GM23338 (cell line): ENCODE results near the gene PACSIN3. TPM values are rescaled to one million over a fixed set of nuclear protein-coding genes. Genes with fewer than 3 reads are reported as not detected.

Experiments used
- ATAC-seq: fragments of 200-7000 bp; cut with Tn5 transposase; 3 replicates; pipeline ENCODE4 v1.9.1; 2020
- DNase-seq: peaks from one replicate; pipeline ENCODE4 v3.0.0-alpha.2; 2015; ENCODE audit warnings: low spot score
- H2AFZ ChIP-seq: fragments of 200-600 bp; sonication (generic); 2 replicates; pipeline ENCODE4 v1.8.0; 2016; ENCODE audit warnings: antibody characterized with exemption, mild to moderate bottlenecking, moderate library complexity
- H3F3A ChIP-seq: fragments of 200-600 bp; sonication (generic); replicated peaks from 2 replicates; pipeline ENCODE4 v1.8.0; 2017; ENCODE audit warnings: antibody characterized with exemption, mixed run types, low read depth
- H3K27ac ChIP-seq: fragments of 200-600 bp; sonication (generic); 2 replicates; pipeline ENCODE4 v1.6.1; 2016; ENCODE audit warnings: low read depth
- H3K27me3 ChIP-seq: fragments of 200-600 bp; sonication (generic); 2 replicates; pipeline ENCODE4 v1.8.0; 2016; ENCODE audit warnings: mild to moderate bottlenecking, mixed run types, moderate library complexity; ENCODE audit not compliant: insufficient read depth
- H3K36me3 ChIP-seq: fragments of 200-600 bp; sonication (generic); 2 replicates; pipeline ENCODE4 v1.8.0; 2016; ENCODE audit warnings: mild to moderate bottlenecking; ENCODE audit not compliant: insufficient read depth
- H3K4me1 ChIP-seq: fragments of 200-600 bp; sonication (generic); 2 replicates; pipeline ENCODE4 v1.8.0; 2016; ENCODE audit warnings: mild to moderate bottlenecking, moderate library complexity; ENCODE audit not compliant: insufficient read depth
- H3K4me2 ChIP-seq: fragments of 200-600 bp; sonication (generic); 2 replicates; pipeline ENCODE4 v1.7.1; 2017; ENCODE audit warnings: mixed run types
- H3K4me3 ChIP-seq: fragments of 200-600 bp; sonication (generic); 2 replicates; pipeline ENCODE4 v1.6.1; 2016; ENCODE audit warnings: mixed run types
- H3K79me2 ChIP-seq: fragments of 200-600 bp; sonication (generic); replicated peaks from 2 replicates; pipeline ENCODE4 v1.8.0; 2017; ENCODE audit warnings: mild to moderate bottlenecking; ENCODE audit not compliant: insufficient read depth
- H3K9me2 ChIP-seq: fragments of 200-600 bp; sonication (generic); 2 replicates; pipeline ENCODE4 v1.8.0; 2017; ENCODE audit not compliant: insufficient read depth
- H4K20me1 ChIP-seq: fragments of 200-600 bp; sonication (generic); replicated peaks from 2 replicates; pipeline ENCODE4 v1.8.0; 2017; ENCODE audit warnings: mild to moderate bottlenecking; ENCODE audit not compliant: insufficient read depth
- H3K27ac Mint-ChIP-seq: 2 replicates; pipeline ENCODE4 v1.8.0; 2020; ENCODE audit warnings: inconsistent platforms, mild to moderate bottlenecking, moderate library complexity, mixed read lengths
- H3K27me3 Mint-ChIP-seq: 3 replicates; pipeline ENCODE4 v1.8.0; 2022; ENCODE audit warnings: low read depth, mild to moderate bottlenecking, moderate library complexity, mixed read lengths, inconsistent platforms; ENCODE audit not compliant: insufficient read depth, poor library complexity
- H3K36me3 Mint-ChIP-seq: 3 replicates; pipeline ENCODE4 v1.8.0; 2021; ENCODE audit warnings: low read depth, mild to moderate bottlenecking, inconsistent platforms, moderate library complexity, mixed read lengths
- H3K4me1 Mint-ChIP-seq: 3 replicates; pipeline ENCODE4 v1.8.0; 2020; ENCODE audit warnings: mild to moderate bottlenecking, inconsistent platforms, mixed read lengths
- H3K4me3 Mint-ChIP-seq: 3 replicates; pipeline ENCODE4 v1.8.0; 2021; ENCODE audit warnings: moderate library complexity, mild to moderate bottlenecking, inconsistent platforms, mixed read lengths
- H3K9me3 Mint-ChIP-seq: 3 replicates; pipeline ENCODE4 v1.8.0; 2020; ENCODE audit warnings: moderate library complexity, mild to moderate bottlenecking, inconsistent platforms, mixed read lengths
- CREB1 ChIP-seq: fragments of 250-450 bp; sonication (Bioruptor Pico); IDR thresholded peaks from 2 replicates; pipeline ENCODE4 v1.5.0; 2020; ENCODE audit warnings: low read depth, mild to moderate bottlenecking, moderate library complexity
- EZH2 ChIP-seq: fragments of 200-600 bp; sonication (generic); IDR thresholded peaks from one replicate; pipeline ENCODE4 v1.8.0; 2017; ENCODE audit warnings: antibody characterized with exemption, mild to moderate bottlenecking, low read depth; ENCODE audit not compliant: unreplicated experiment
- EZH2phosphoT487 ChIP-seq: fragments of 200-600 bp; sonication (generic); IDR thresholded peaks from one replicate; pipeline ENCODE4 v1.8.1; 2018; ENCODE audit warnings: antibody characterized with exemption; ENCODE audit not compliant: unreplicated experiment
- JUNB ChIP-seq: IDR thresholded peaks from one replicate; pipeline ENCODE4 v1.6.1; 2016; ENCODE audit warnings: antibody characterized with exemption; ENCODE audit not compliant: unreplicated experiment
- NANOG ChIP-seq: IDR thresholded peaks from 2 replicates; pipeline ENCODE4 v1.6.1; 2016; ENCODE audit warnings: antibody characterized with exemption, borderline replicate concordance
- POLR2AphosphoS5 ChIP-seq: IDR thresholded peaks from 2 replicates; pipeline ENCODE4 v1.6.1; 2016; ENCODE audit warnings: antibody characterized with exemption, low read depth
- STAT1 ChIP-seq: IDR thresholded peaks from one replicate; pipeline ENCODE4 v1.6.1; 2016; ENCODE audit warnings: antibody characterized with exemption; ENCODE audit not compliant: unreplicated experiment
- ZNF114 ChIP-seq: fragments of 250-450 bp; sonication (Bioruptor Pico); IDR thresholded peaks from 2 replicates; pipeline ENCODE4 v1.5.0; 2020; ENCODE audit warnings: mild to moderate bottlenecking, moderate library complexity
- ZNF331 ChIP-seq: fragments of 250-450 bp; sonication (Bioruptor Pico); IDR thresholded peaks from 2 replicates; pipeline ENCODE4 v1.5.0; 2020; ENCODE audit warnings: low read depth, mild to moderate bottlenecking, moderate library complexity
- polyA plus RNA-seq: library from polyadenylated mRNA; unstranded; fragments of >200 nt; fragmentation: Nextera tagmentation; extraction: Ambion mirVana; gene quantifications from 2 replicates; pipeline ENCODE4 v1.2.1, GENCODE V29; 2016
- total RNA-seq: library from RNA; depleted of rRNA; stranded (reverse); fragments of >200 nt; shearing (Covaris generic); gene quantifications from 2 replicates; pipeline ENCODE4 v1.2.3, GENCODE V29; 2014
- TF ChIP-seq, protein P1 (sequence below): IDR thresholded peaks from 2 replicates; pipeline ENCODE4 v1.6.1; 2016; ENCODE audit warnings: antibody characterized with exemption
- TF ChIP-seq, protein P2 (sequence below): fragments of 250-450 bp; sonication (Bioruptor Pico); IDR thresholded peaks from 2 replicates; pipeline ENCODE4 v1.5.0; 2020; ENCODE audit warnings: mild to moderate bottlenecking, moderate library complexity
- TF ChIP-seq, protein P3 (sequence below), 2 experiments: fragments of 200-600 bp in 1 of 2; sonication (generic) in 1 of 2; conservative IDR thresholded peaks; 2 replicates each; pipeline versions ENCODE4 v1.5.1 to v1.6.1; 2016 to 2017; ENCODE audit warnings: antibody characterized with exemption in 2 of 2, low read depth in 2 of 2, mild to moderate bottlenecking in 2 of 2, moderate library complexity in 1 of 2
- TF ChIP-seq, protein P4 (sequence below): IDR thresholded peaks from one replicate; pipeline ENCODE4 v1.6.1; 2018; ENCODE audit warnings: antibody characterized with exemption; ENCODE audit not compliant: unreplicated experiment

The PACSIN3 gene
- total and polyA plus RNA-seq, 2 experiments from 2014 or later: 39.6 to 72.1 TPM

DNA sequence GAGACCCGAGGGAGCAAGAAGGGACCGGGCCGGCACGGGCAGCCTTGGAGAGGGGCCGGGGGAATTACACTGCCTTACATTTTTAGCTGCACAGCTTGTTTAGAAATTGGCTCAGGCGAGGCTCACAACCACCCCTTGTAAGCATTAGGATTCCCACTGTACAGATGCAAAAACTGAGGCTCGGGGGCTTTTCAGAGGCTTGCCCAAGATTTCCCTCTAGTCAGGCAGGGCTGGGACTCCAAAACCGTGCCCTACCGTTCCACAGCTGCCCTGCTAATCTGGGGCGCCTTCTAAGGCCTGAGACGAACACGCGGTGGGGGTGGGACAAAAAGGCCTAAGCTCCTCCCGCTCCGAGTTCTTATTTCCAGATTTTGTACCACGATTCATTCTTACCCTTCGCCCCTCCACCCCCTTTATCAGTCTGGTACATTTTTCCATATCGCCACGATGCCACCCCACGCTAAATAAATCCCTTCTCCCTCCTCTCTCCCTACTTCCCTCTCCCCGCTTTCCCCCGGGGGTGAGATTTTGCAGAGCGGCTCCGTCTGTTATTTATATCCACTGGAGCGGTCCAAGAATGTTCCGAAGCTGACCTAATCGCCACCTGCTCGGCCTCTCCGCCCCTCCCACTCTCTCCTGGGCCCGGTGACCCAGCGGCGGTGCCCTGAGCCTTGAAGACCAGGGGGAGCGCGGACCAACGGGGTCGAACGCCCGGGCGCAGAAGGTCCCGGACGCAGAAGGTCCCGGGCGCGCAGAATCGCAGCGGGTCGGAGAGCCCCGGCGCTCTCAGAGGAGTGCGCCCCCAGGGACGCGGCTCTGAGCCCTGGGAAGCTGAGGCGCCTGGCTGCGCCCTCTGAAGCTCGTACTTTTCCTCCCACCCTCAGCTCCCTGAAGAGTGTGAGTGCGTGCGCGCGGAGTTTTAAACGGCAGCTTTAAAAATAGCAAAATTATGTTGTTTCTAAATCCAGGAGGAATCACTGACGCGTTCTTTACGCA, 764 bp upstream of the PACSIN3 start:
- H3K27me3 Mint-ChIP-seq: peaks cover 19% of the 10 kb centered on the region
- H3K27ac Mint-ChIP-seq: peak overlapping the region; percentile 84; the same call in 1 of the 2 replicates

More for the DNA sequence above, 764 bp upstream of the PACSIN3 start:
- H3K4me3 ChIP-seq: peak overlapping the region; percentile 96
- peaks cover 20% of the 10 kb centered on the region for H3K27me3 ChIP-seq
- H3K36me3 ChIP-seq: no peaks in the 10 kb centered on the region
- H3K9me3 Mint-ChIP-seq: no peaks in the 10 kb centered on the region
- H2AFZ ChIP-seq: peak overlapping the region; percentile 98
- peak overlapping the region; percentile 99 for H3K4me2 ChIP-seq
- H3K27ac ChIP-seq: peak overlapping the region; percentile 88
- H3K4me3 Mint-ChIP-seq: peak overlapping the region; percentile 85
- DNase-seq: peak; percentile 91
- ATAC-seq: peak; percentile 31
- no peaks in the 10 kb centered on the region for H4K20me1 ChIP-seq
- peaks cover 16% of the 10 kb centered on the region for H3K4me1 Mint-ChIP-seq
- peaks cover 15% of the 10 kb centered on the region for H3K4me1 ChIP-seq
- H3K9me2 ChIP-seq: no peaks in the 10 kb centered on the region
- H3K79me2 ChIP-seq: peaks cover 23% of the 10 kb centered on the region
- H3K36me3 Mint-ChIP-seq: no peaks in the 10 kb centered on the region; the same call in 2 of the 3 replicates
- peaks cover 35% of the 10 kb centered on the region for H3F3A ChIP-seq
- TF ChIP-seq ZNF331 (CRISPR knock-in tag): no peak
- TF ChIP-seq, protein P1, sequence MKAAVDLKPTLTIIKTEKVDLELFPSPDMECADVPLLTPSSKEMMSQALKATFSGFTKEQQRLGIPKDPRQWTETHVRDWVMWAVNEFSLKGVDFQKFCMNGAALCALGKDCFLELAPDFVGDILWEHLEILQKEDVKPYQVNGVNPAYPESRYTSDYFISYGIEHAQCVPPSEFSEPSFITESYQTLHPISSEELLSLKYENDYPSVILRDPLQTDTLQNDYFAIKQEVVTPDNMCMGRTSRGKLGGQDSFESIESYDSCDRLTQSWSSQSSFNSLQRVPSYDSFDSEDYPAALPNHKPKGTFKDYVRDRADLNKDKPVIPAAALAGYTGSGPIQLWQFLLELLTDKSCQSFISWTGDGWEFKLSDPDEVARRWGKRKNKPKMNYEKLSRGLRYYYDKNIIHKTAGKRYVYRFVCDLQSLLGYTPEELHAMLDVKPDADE: no peak
- TF ChIP-seq, protein P2, sequence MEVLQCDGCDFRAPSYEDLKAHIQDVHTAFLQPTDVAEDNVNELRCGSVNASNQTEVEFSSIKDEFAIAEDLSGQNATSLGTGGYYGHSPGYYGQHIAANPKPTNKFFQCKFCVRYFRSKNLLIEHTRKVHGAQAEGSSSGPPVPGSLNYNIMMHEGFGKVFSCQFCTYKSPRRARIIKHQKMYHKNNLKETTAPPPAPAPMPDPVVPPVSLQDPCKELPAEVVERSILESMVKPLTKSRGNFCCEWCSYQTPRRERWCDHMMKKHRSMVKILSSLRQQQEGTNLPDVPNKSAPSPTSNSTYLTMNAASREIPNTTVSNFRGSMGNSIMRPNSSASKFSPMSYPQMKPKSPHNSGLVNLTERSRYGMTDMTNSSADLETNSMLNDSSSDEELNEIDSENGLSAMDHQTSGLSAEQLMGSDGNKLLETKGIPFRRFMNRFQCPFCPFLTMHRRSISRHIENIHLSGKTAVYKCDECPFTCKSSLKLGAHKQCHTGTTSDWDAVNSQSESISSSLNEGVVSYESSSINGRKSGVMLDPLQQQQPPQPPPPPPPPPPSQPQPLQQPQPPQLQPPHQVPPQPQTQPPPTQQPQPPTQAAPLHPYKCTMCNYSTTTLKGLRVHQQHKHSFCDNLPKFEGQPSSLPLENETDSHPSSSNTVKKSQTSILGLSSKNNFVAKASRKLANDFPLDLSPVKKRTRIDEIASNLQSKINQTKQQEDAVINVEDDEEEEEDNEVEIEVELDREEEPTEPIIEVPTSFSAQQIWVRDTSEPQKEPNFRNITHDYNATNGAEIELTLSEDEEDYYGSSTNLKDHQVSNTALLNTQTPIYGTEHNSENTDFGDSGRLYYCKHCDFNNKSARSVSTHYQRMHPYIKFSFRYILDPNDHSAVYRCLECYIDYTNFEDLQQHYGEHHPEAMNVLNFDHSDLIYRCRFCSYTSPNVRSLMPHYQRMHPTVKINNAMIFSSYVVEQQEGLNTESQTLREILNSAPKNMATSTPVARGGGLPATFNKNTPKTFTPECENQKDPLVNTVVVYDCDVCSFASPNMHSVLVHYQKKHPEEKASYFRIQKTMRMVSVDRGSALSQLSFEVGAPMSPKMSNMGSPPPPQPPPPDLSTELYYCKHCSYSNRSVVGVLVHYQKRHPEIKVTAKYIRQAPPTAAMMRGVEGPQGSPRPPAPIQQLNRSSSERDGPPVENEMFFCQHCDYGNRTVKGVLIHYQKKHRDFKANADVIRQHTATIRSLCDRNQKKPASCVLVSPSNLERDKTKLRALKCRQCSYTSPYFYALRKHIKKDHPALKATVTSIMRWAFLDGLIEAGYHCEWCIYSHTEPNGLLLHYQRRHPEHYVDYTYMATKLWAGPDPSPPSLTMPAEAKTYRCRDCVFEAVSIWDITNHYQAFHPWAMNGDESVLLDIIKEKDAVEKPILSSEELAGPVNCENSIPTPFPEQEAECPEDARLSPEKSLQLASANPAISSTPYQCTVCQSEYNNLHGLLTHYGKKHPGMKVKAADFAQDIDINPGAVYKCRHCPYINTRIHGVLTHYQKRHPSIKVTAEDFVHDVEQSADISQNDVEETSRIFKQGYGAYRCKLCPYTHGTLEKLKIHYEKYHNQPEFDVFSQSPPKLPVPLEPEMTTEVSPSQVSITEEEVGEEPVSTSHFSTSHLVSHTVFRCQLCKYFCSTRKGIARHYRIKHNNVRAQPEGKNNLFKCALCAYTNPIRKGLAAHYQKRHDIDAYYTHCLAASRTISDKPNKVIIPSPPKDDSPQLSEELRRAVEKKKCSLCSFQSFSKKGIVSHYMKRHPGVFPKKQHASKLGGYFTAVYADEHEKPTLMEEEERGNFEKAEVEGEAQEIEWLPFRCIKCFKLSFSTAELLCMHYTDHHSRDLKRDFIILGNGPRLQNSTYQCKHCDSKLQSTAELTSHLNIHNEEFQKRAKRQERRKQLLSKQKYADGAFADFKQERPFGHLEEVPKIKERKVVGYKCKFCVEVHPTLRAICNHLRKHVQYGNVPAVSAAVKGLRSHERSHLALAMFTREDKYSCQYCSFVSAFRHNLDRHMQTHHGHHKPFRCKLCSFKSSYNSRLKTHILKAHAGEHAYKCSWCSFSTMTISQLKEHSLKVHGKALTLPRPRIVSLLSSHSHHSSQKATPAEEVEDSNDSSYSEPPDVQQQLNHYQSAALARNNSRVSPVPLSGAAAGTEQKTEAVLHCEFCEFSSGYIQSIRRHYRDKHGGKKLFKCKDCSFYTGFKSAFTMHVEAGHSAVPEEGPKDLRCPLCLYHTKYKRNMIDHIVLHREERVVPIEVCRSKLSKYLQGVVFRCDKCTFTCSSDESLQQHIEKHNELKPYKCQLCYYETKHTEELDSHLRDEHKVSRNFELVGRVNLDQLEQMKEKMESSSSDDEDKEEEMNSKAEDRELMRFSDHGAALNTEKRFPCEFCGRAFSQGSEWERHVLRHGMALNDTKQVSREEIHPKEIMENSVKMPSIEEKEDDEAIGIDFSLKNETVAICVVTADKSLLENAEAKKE (CRISPR knock-in tag): no peak
- TF ChIP-seq, protein P3, sequence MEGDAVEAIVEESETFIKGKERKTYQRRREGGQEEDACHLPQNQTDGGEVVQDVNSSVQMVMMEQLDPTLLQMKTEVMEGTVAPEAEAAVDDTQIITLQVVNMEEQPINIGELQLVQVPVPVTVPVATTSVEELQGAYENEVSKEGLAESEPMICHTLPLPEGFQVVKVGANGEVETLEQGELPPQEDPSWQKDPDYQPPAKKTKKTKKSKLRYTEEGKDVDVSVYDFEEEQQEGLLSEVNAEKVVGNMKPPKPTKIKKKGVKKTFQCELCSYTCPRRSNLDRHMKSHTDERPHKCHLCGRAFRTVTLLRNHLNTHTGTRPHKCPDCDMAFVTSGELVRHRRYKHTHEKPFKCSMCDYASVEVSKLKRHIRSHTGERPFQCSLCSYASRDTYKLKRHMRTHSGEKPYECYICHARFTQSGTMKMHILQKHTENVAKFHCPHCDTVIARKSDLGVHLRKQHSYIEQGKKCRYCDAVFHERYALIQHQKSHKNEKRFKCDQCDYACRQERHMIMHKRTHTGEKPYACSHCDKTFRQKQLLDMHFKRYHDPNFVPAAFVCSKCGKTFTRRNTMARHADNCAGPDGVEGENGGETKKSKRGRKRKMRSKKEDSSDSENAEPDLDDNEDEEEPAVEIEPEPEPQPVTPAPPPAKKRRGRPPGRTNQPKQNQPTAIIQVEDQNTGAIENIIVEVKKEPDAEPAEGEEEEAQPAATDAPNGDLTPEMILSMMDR (conservative IDR thresholded peaks at IDR 0.05; ENCODE audit: low read depth in 2 of 2): peak in 1 of 2 experiments; percentile 34; a peak in 1 of 4 replicates
- TF ChIP-seq, protein P4, sequence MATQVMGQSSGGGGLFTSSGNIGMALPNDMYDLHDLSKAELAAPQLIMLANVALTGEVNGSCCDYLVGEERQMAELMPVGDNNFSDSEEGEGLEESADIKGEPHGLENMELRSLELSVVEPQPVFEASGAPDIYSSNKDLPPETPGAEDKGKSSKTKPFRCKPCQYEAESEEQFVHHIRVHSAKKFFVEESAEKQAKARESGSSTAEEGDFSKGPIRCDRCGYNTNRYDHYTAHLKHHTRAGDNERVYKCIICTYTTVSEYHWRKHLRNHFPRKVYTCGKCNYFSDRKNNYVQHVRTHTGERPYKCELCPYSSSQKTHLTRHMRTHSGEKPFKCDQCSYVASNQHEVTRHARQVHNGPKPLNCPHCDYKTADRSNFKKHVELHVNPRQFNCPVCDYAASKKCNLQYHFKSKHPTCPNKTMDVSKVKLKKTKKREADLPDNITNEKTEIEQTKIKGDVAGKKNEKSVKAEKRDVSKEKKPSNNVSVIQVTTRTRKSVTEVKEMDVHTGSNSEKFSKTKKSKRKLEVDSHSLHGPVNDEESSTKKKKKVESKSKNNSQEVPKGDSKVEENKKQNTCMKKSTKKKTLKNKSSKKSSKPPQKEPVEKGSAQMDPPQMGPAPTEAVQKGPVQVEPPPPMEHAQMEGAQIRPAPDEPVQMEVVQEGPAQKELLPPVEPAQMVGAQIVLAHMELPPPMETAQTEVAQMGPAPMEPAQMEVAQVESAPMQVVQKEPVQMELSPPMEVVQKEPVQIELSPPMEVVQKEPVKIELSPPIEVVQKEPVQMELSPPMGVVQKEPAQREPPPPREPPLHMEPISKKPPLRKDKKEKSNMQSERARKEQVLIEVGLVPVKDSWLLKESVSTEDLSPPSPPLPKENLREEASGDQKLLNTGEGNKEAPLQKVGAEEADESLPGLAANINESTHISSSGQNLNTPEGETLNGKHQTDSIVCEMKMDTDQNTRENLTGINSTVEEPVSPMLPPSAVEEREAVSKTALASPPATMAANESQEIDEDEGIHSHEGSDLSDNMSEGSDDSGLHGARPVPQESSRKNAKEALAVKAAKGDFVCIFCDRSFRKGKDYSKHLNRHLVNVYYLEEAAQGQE: no peak
- no peak for TF ChIP-seq ZNF114 (CRISPR knock-in tag)
- TF ChIP-seq STAT1: no peak
- no peak; the same call in 1 of the 2 replicates for TF ChIP-seq CREB1 (CRISPR knock-in tag)
- TF ChIP-seq JUNB: no peak
- TF ChIP-seq EZH2phosphoT487: no peak
- TF ChIP-seq POLR2AphosphoS5: peak; percentile 86
- TF ChIP-seq EZH2: no peak
- no peak for TF ChIP-seq NANOG
